H1 (cell line): ENCODE measurements around the gene UNC79. TPM values are rescaled to one million over a fixed set of nuclear protein-coding genes. Genes with fewer than 3 reads are reported as not detected.

Experiments
- KDM4A ChIP-seq: IDR thresholded peaks from one replicate; pipeline ENCODE4 v1.7.1; 2012; ENCODE audit warnings: low read depth, mild to moderate bottlenecking, moderate library complexity, low read length, inconsistent platforms; ENCODE audit not compliant: severe bottlenecking
- RBBP5 ChIP-seq: IDR thresholded peaks from 2 replicates; pipeline ENCODE4 v1.7.1; 2012; ENCODE audit warnings: low read depth, mild to moderate bottlenecking, inconsistent platforms, low read length, moderate library complexity, borderline replicate concordance
- polyA plus RNA-seq, 7 experiments: library from polyadenylated mRNA; depleted of rRNA in 3 of 7; stranded (reverse) in 5 of 7; unstranded in 2 of 7; fragments of >200 nt in 5 of 7; fragments of 200-250 nt in 2 of 7; gene quantifications; 1 replicate in 5 of 7; 2 replicates in 1 of 7; 4 replicates in 1 of 7; pipeline versions ENCODE4 v1.2.1 to v1.2.3, GENCODE V29; 2011 to 2013; ENCODE audit warnings: missing spikeins in 2 of 7, mixed read lengths in 2 of 7
- total RNA-seq: library from RNA; stranded (reverse); fragmentation: NEBNext Ultra II Directional; extraction: Animal tissue kit (Norgen Biotek cat#: 25700); gene quantifications from 2 replicates; pipeline ENCODE4 v1.2.1, GENCODE V29; 2021
- TF ChIP-seq, protein P1 (sequence below): IDR thresholded peaks from 2 replicates; pipeline ENCODE4 v1.6.1; 2011; ENCODE audit warnings: low read length, improper control_type of control experiment

UNC79 gene
- total and polyA plus RNA-seq, 2 of the 8 experiments (the other 6 are each of a cell fraction or from before 2014, with no cell fraction given) = 1.8 to 2.3 TPM

DNA sequence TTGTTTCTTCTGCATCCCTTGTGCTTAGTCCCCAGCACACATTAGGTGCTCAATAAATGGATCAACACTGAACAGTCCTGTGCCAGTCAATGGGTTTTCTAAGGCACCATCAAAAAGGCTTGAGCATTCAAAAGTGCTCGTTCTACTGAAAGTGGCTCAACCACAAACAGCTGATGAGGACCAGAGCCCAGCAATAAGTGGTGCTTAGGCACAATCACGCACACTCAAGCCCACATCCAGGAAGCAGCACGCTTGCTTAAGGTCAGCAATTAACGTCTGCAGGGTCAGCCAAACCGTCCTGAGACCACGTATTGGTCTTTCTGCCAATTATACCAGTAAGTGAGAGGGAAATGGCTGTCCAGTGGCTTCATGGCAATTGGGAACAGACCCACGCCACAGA is 301.0 kb downstream of the UNC79 start (continued):
- TF ChIP-seq RBBP5 (no peak), KDM4A (no peak)
- TF ChIP-seq, protein P1, sequence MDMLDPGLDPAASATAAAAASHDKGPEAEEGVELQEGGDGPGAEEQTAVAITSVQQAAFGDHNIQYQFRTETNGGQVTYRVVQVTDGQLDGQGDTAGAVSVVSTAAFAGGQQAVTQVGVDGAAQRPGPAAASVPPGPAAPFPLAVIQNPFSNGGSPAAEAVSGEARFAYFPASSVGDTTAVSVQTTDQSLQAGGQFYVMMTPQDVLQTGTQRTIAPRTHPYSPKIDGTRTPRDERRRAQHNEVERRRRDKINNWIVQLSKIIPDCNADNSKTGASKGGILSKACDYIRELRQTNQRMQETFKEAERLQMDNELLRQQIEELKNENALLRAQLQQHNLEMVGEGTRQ = no peak
